GM12878 (cell line): ENCODE measurements around the gene DLG2. TPM values are rescaled to one million over a fixed set of nuclear protein-coding genes. Genes with fewer than 3 reads are reported as not detected.

ENCODE experiments used
- ATAC-seq: fragments of 200-7000 bp; cut with Tn5 transposase; 3 replicates; pipeline ENCODE4 v1.9.1; 2020; ENCODE audit warnings: mild to moderate bottlenecking, moderate library complexity
- BruUV-seq: library from RNA; stranded (reverse); fragments of 400-500 nt; replicated peaks from 2 replicates; lab custom pipeline; 2021; lab: Mats Ljungman, UMichigan
- CTCF ChIA-PET: fragments of 300-600 bp; sonication (Branson Sonifier 250); formaldehyde crosslinking; extraction: SDS; loops from one replicate; lab custom pipeline; 2021; ENCODE audit warnings: inconsistent platforms; lab: Yijun Ruan, JAX
- POLR2A ChIA-PET: fragments of 350-600 bp; formaldehyde crosslinking; extraction: SDS; loops from one replicate; lab custom pipeline; 2021; ENCODE audit warnings: inconsistent platforms; lab: Charles Lee
- RAD21 ChIA-PET: fragments of 300-600 bp; sonication (Branson Sonifier 250); formaldehyde crosslinking; loops from one replicate; lab custom pipeline; 2023; ENCODE audit warnings: antibody characterized with exemption; ENCODE audit not compliant: unreplicated experiment; lab: Charles Lee
- SMC1A ChIA-PET: fragments of 300-600 bp; sonication (Branson Sonifier 250); formaldehyde crosslinking; loops from one replicate; lab custom pipeline; 2023; ENCODE audit not compliant: unreplicated experiment, uncharacterized antibody; lab: Charles Lee
- DNase-seq: peaks from one replicate; pipeline ENCODE4 v3.0.0-alpha.2; 2011; ENCODE audit warnings: low read depth, low spot score
- FAIRE-seq: peaks from 3 replicates; lab custom pipeline; 2011; peaks lifted over from hg19 to GRCh38; lab: Jason Lieb, UNC
- H2AFZ ChIP-seq: 2 replicates; pipeline ENCODE4 v1.6.0; 2011; ENCODE audit warnings: low read depth, low read length, control low read depth; ENCODE audit not compliant: control insufficient read depth
- H3K27ac ChIP-seq: 2 replicates; pipeline ENCODE4 v1.5.1; 2011; ENCODE audit warnings: control low read depth; ENCODE audit not compliant: control insufficient read depth, insufficient read depth
- H3K27me3 ChIP-seq, 2 experiments: replicated peaks in 1 of 2; 2 replicates each; pipeline versions ENCODE4 v1.6.0 to v1.6.1; 2011; ENCODE audit warnings: low read length in 1 of 2; ENCODE audit not compliant: control insufficient read depth in 2 of 2, insufficient read depth in 2 of 2
- H3K36me3 ChIP-seq, 2 experiments: 2 replicates each; pipeline ENCODE4 v1.5.1; 2011; ENCODE audit warnings: low read length in 1 of 2; ENCODE audit not compliant: control insufficient read depth in 2 of 2, insufficient read depth in 2 of 2
- H3K4me1 ChIP-seq: 2 replicates; pipeline ENCODE4 v1.6.1; 2011; ENCODE audit warnings: mild to moderate bottlenecking, low read length, moderate library complexity, mixed read lengths; ENCODE audit not compliant: control insufficient read depth, insufficient read depth
- H3K4me2 ChIP-seq: 2 replicates; pipeline ENCODE4 v1.6.0; 2011; ENCODE audit warnings: control low read depth; ENCODE audit not compliant: control insufficient read depth, insufficient read depth
- H3K4me3 ChIP-seq: fragments of 200-600 bp; sonication (generic); 2 replicates; pipeline ENCODE4 v1.5.1; 2016
- H3K79me2 ChIP-seq: 2 replicates; pipeline ENCODE4 v1.6.0; 2011; ENCODE audit warnings: low read length; ENCODE audit not compliant: control insufficient read depth, insufficient read depth
- H3K9ac ChIP-seq: 2 replicates; pipeline ENCODE4 v1.8.0; 2011; ENCODE audit warnings: low read length, control low read depth, mixed read lengths; ENCODE audit not compliant: control insufficient read depth, insufficient read depth
- H3K9me3 ChIP-seq: replicated peaks from 3 replicates; pipeline ENCODE4 v1.5.1; 2011; ENCODE audit warnings: mild to moderate bottlenecking, low read length; ENCODE audit not compliant: control insufficient read depth, insufficient read depth
- H4K20me1 ChIP-seq: 2 replicates; pipeline ENCODE4 v1.6.0; 2011; ENCODE audit not compliant: control insufficient read depth, insufficient read depth
- BACH1 ChIP-seq: fragments of 450-650 bp; IDR thresholded peaks from 2 replicates; pipeline ENCODE4 v1.6.1; 2017; ENCODE audit warnings: mild to moderate bottlenecking, borderline replicate concordance
- EED ChIP-seq: sonication (generic); IDR thresholded peaks from 2 replicates; pipeline ENCODE4 v1.6.1; 2016; ENCODE audit warnings: antibody characterized with exemption, low read depth
- IRF4 ChIP-seq: IDR thresholded peaks from 2 replicates; pipeline ENCODE4 v1.6.1; 2011; ENCODE audit warnings: low read depth, low read length
- JUND ChIP-seq: IDR thresholded peaks from 2 replicates; pipeline ENCODE4 v1.6.1; 2012; ENCODE audit warnings: low read depth, mild to moderate bottlenecking, low read length, improper control_type of control experiment, moderate library complexity
- NBN ChIP-seq: fragments of 450-650 bp; IDR thresholded peaks from 2 replicates; pipeline ENCODE4 v1.6.1; 2016
- NR2C1 ChIP-seq: fragments of 450-650 bp; IDR thresholded peaks from 2 replicates; pipeline ENCODE4 v1.6.1; 2017; ENCODE audit warnings: antibody characterized with exemption, mild to moderate bottlenecking, moderate library complexity
- RBBP5 ChIP-seq: fragments of 200-600 bp; sonication (generic); conservative IDR thresholded peaks from 2 replicates; pipeline ENCODE4 v1.6.1; 2016
- RCOR1 ChIP-seq: conservative IDR thresholded peaks from 2 replicates; pipeline ENCODE4 v1.6.1; 2012; ENCODE audit warnings: low read depth, low read length, improper control_type of control experiment
- SIN3A ChIP-seq: IDR thresholded peaks from 2 replicates; pipeline ENCODE4 v1.6.1; 2012; ENCODE audit warnings: low read depth, low read length, improper control_type of control experiment
- USF1 ChIP-seq: IDR thresholded peaks from 2 replicates; pipeline ENCODE4 v1.6.1; 2011; ENCODE audit warnings: borderline replicate concordance, low read depth, mild to moderate bottlenecking, moderate library complexity, mixed read lengths, low read length; ENCODE audit not compliant: insufficient read depth; ENCODE audit errors: extremely low read length
- WRNIP1 ChIP-seq: IDR thresholded peaks from 2 replicates; pipeline ENCODE4 v1.6.1; 2011; ENCODE audit warnings: low read depth, low read length, improper control_type of control experiment, borderline replicate concordance
- ZNF207 ChIP-seq: fragments of 450-650 bp; IDR thresholded peaks from 2 replicates; pipeline ENCODE4 v1.6.1; 2014; ENCODE audit warnings: antibody characterized with exemption, mild to moderate bottlenecking, borderline replicate concordance
- in situ Hi-C: fragments of 300-500 bp; cut with MboI; formaldehyde crosslinking; loops from 9 replicates; pipeline ENCODE4 v1.14.3; 2018; ENCODE audit warnings: mixed read lengths
- intact Hi-C: fragments of 100-400 bp; cut with micrococcal nuclease; formaldehyde crosslinking; loops from one replicate; pipeline ENCODE4 v1.14.2; 2022; ENCODE audit not compliant: unreplicated experiment
- polyA plus RNA-seq, 11 experiments: library from polyadenylated mRNA; depleted of rRNA in 4 of 11; unstranded in 6 of 11; stranded (reverse) in 5 of 11; fragments of >200 nt; fragmentation: Nextera tagmentation in 4 of 11; fragmentation: Illumina TruSeq in 1 of 11; extraction: Ambion mirVana in 4 of 11; extraction: Trizol in 1 of 11; gene quantifications; 1 replicate in 1 of 11; 2 replicates in 10 of 11; pipeline versions ENCODE4 v1.2.1 to v1.2.3, GENCODE V29; 2011 to 2016; ENCODE audit warnings: inconsistent platforms in 2 of 11, missing spikeins in 2 of 11, low read depth in 1 of 11
- total RNA-seq, 4 experiments: library from RNA; depleted of rRNA in 3 of 4; stranded (reverse); fragments of >200 nt in 3 of 4; fragmentation: Illumina TruSeq in 1 of 4; extraction: Trizol in 1 of 4; gene quantifications; 2 replicates each; pipeline versions ENCODE4 v1.2.1 to v1.2.3, GENCODE V29; 2013 to 2021
- TF ChIP-seq, protein P1 (sequence below): fragments of 450-650 bp; formaldehyde crosslinking; IDR thresholded peaks from 2 replicates; pipeline ENCODE4 v1.4.0; 2020; ENCODE audit warnings: mild to moderate bottlenecking, moderate library complexity
- TF ChIP-seq, protein P2 (sequence below): IDR thresholded peaks from 2 replicates; pipeline ENCODE4 v1.6.1; 2011; ENCODE audit warnings: low read depth, mild to moderate bottlenecking, low read length, moderate library complexity, borderline replicate concordance; ENCODE audit errors: extremely low read depth
- TF ChIP-seq, protein P3 (sequence below), 3 experiments: IDR thresholded peaks in 2 of 3; conservative IDR thresholded peaks in 1 of 3; 2 replicates each; pipeline ENCODE4 v1.5.1; 2011; ENCODE audit warnings: low read depth in 3 of 3, low read length in 3 of 3, mild to moderate bottlenecking in 3 of 3, control low read depth in 2 of 3, moderate library complexity in 2 of 3, inconsistent platforms in 1 of 3, mixed read lengths in 1 of 3; ENCODE audit not compliant: control insufficient read depth in 2 of 3, insufficient read depth in 1 of 3; ENCODE audit errors: extremely low read depth in 1 of 3

Gene DLG2
- total and polyA plus RNA-seq, 10 of the 15 experiments (the other 5 are each of a cell fraction or from before 2014, with no cell fraction given): 0.09 to 0.98 (median 0.35) TPM

DNA sequence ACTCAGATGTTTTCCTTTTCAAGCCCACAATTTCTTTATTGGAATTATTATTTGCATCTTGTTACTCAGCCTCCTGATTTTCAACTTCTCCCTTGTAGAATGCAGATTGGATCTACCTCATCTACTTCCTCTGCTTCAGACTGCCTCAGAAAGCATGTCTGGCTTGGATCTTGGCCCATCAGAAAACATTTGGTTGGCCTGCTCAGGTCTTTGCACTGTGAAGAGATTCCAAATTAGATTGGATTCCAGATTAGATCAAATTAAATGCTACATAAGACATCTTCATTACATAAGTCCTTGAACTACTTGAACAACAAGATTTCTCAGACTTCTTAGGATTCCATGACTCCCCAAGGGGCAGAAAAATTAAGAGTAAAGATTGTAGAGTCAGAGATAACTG, 358.0 kb downstream of the DLG2 start:
- ATAC-seq (no peak), DNase-seq (no peak), FAIRE-seq (no peak)
- no TSS peak for BruUV-seq
- H4K20me1 ChIP-seq: no peaks in the 10 kb centered on the region
- no peak overlapping the region for H2AFZ ChIP-seq
- H3K79me2 ChIP-seq: no peaks in the 10 kb centered on the region
- no peaks in the 10 kb centered on the region for H3K4me1 ChIP-seq
- ChIA-PET POLR2A (no interaction called here), SMC1A (no interaction called here), RAD21 (no interaction called here), CTCF (no interaction called here)
- no peaks in the 10 kb centered on the region for H3K9me3 ChIP-seq
- intact Hi-C loops (no loop called here), in situ Hi-C loops (no loop called here)
- no peak overlapping the region for H3K4me2 ChIP-seq
- TF ChIP-seq WRNIP1: no peak
- TF ChIP-seq SIN3A: no peak
- no peak for TF ChIP-seq IRF4
- TF ChIP-seq, protein P1, sequence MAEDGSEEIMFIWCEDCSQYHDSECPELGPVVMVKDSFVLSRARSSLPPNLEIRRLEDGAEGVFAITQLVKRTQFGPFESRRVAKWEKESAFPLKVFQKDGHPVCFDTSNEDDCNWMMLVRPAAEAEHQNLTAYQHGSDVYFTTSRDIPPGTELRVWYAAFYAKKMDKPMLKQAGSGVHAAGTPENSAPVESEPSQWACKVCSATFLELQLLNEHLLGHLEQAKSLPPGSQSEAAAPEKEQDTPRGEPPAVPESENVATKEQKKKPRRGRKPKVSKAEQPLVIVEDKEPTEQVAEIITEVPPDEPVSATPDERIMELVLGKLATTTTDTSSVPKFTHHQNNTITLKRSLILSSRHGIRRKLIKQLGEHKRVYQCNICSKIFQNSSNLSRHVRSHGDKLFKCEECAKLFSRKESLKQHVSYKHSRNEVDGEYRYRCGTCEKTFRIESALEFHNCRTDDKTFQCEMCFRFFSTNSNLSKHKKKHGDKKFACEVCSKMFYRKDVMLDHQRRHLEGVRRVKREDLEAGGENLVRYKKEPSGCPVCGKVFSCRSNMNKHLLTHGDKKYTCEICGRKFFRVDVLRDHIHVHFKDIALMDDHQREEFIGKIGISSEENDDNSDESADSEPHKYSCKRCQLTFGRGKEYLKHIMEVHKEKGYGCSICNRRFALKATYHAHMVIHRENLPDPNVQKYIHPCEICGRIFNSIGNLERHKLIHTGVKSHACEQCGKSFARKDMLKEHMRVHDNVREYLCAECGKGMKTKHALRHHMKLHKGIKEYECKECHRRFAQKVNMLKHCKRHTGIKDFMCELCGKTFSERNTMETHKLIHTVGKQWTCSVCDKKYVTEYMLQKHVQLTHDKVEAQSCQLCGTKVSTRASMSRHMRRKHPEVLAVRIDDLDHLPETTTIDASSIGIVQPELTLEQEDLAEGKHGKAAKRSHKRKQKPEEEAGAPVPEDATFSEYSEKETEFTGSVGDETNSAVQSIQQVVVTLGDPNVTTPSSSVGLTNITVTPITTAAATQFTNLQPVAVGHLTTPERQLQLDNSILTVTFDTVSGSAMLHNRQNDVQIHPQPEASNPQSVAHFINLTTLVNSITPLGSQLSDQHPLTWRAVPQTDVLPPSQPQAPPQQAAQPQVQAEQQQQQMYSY: no peak
- no peak for TF ChIP-seq NBN
- no peak for TF ChIP-seq BACH1
- no peak for TF ChIP-seq JUND
- TF ChIP-seq, protein P2, sequence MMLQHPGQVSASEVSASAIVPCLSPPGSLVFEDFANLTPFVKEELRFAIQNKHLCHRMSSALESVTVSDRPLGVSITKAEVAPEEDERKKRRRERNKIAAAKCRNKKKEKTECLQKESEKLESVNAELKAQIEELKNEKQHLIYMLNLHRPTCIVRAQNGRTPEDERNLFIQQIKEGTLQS: no peak
- TF ChIP-seq, protein P3, sequence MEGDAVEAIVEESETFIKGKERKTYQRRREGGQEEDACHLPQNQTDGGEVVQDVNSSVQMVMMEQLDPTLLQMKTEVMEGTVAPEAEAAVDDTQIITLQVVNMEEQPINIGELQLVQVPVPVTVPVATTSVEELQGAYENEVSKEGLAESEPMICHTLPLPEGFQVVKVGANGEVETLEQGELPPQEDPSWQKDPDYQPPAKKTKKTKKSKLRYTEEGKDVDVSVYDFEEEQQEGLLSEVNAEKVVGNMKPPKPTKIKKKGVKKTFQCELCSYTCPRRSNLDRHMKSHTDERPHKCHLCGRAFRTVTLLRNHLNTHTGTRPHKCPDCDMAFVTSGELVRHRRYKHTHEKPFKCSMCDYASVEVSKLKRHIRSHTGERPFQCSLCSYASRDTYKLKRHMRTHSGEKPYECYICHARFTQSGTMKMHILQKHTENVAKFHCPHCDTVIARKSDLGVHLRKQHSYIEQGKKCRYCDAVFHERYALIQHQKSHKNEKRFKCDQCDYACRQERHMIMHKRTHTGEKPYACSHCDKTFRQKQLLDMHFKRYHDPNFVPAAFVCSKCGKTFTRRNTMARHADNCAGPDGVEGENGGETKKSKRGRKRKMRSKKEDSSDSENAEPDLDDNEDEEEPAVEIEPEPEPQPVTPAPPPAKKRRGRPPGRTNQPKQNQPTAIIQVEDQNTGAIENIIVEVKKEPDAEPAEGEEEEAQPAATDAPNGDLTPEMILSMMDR (IDR thresholded peaks at IDR 0.05 in 2 of 3, conservative IDR thresholded peaks at IDR 0.05 in 1 of 3; ENCODE audit: control insufficient read depth in 2 of 3, extremely low read depth in 1 of 3, insufficient read depth in 1 of 3, low read depth in 3 of 3, low read length in 3 of 3): no peak
- no peak for TF ChIP-seq EED
- TF ChIP-seq USF1: no peak
- TF ChIP-seq RCOR1: no peak
- no peak for TF ChIP-seq NR2C1
- TF ChIP-seq RBBP5: no peak
- TF ChIP-seq ZNF207: no peak
- no peak overlapping the region for H3K27ac ChIP-seq
- H3K27me3 ChIP-seq: no peaks in the 10 kb centered on the region
- H3K4me3 ChIP-seq: no peak overlapping the region
- H3K36me3 ChIP-seq: no peaks in the 10 kb centered on the region
- no peak overlapping the region for H3K9ac ChIP-seq
